ENCODE measurements around the gene RPS6KL1. TPM values are rescaled to one million over a fixed set of nuclear protein-coding genes. Genes with fewer than 3 reads are reported as not detected.

Gene RPS6KL1
- total and polyA plus RNA-seq, 9 donors, result 6.1 to 11.2 (median 7.6) TPM

GRCh38 chr14:74860899-74861733, 61.9 kb downstream of the RPS6KL1 start:
- Histone ChIP-seq H3K27me3 (ENCODE audit: control insufficient read depth, insufficient read depth, low read length) (no peaks in the 10 kb centered on the region), H3K9me3 (replicated peaks; ENCODE audit: control insufficient read depth, low read depth, low read length) (no peaks in the 10 kb centered on the region), H3K4me1 (ENCODE audit: control insufficient read depth, insufficient read depth, low read length) (no peaks in the 10 kb centered on the region), H3K4me3 (ENCODE audit: low read length) (no peak overlapping the region), H3K36me3 (ENCODE audit: control insufficient read depth, insufficient read depth, low read length) (no peaks in the 10 kb centered on the region), H3K27ac (ENCODE audit: low read length) (no peak overlapping the region)
- DNase-seq, result peak; percentile 90
- WGBS (ENCODE audit: insufficient coverage), result 15% methylated on average over 4 of the region's 7 CpGs

GRCh38 chr14:74859757-74860552, 63.1 kb downstream of the RPS6KL1 start:
- Histone ChIP-seq H3K9me3 (replicated peaks; ENCODE audit: control insufficient read depth, low read depth, low read length) (no peaks in the 10 kb centered on the region), H3K27me3 (ENCODE audit: control insufficient read depth, insufficient read depth, low read length) (no peaks in the 10 kb centered on the region), H3K36me3 (ENCODE audit: control insufficient read depth, insufficient read depth, low read length) (no peaks in the 10 kb centered on the region), H3K27ac (ENCODE audit: low read length) (no peak overlapping the region), H3K4me1 (ENCODE audit: control insufficient read depth, insufficient read depth, low read length) (no peaks in the 10 kb centered on the region), H3K4me3 (ENCODE audit: low read length) (no peak overlapping the region)
- DNase-seq, result no peak
- 74% methylated on average over 3 of the region's 10 CpGs for WGBS (ENCODE audit: insufficient coverage)

GRCh38 chr14:74858022-74858421, 65.0 kb downstream of the RPS6KL1 start:
- Histone ChIP-seq H3K27ac (ENCODE audit: low read length) (no peak overlapping the region), H3K27me3 (ENCODE audit: control insufficient read depth, insufficient read depth, low read length) (no peaks in the 10 kb centered on the region), H3K36me3 (ENCODE audit: control insufficient read depth, insufficient read depth, low read length) (no peaks in the 10 kb centered on the region), H3K9me3 (replicated peaks; ENCODE audit: control insufficient read depth, low read depth, low read length) (no peaks in the 10 kb centered on the region), H3K4me1 (ENCODE audit: control insufficient read depth, insufficient read depth, low read length) (peaks cover 8% of the 10 kb centered on the region), H3K4me3 (ENCODE audit: low read length) (no peak overlapping the region)
- no peak for DNase-seq
- WGBS (ENCODE audit: insufficient coverage), result 25% methylated on average over 1 of the region's 1 CpG

GRCh38 chr14:74856366-74856765, 66.7 kb downstream of the RPS6KL1 start:
- H3K27ac ChIP-seq (ENCODE audit: low read length), result no peak overlapping the region
- no peak overlapping the region for H3K4me3 ChIP-seq (ENCODE audit: low read length)
- no CpG with 5 or more reads among the region's 1 CpG for WGBS (ENCODE audit: insufficient coverage)
- peaks cover 8% of the 10 kb centered on the region for H3K4me1 ChIP-seq (ENCODE audit: control insufficient read depth, insufficient read depth, low read length)
- H3K36me3 ChIP-seq (ENCODE audit: control insufficient read depth, insufficient read depth, low read length), result no peaks in the 10 kb centered on the region
- no peaks in the 10 kb centered on the region for H3K27me3 ChIP-seq (ENCODE audit: control insufficient read depth, insufficient read depth, low read length)
- DNase-seq, result no peak
- no peaks in the 10 kb centered on the region for H3K9me3 ChIP-seq (replicated peaks; ENCODE audit: control insufficient read depth, low read depth, low read length)

GRCh38 chr14:74855945-74856344, 67.1 kb downstream of the RPS6KL1 start:
- peaks cover 8% of the 10 kb centered on the region for H3K4me1 ChIP-seq (ENCODE audit: control insufficient read depth, insufficient read depth, low read length)
- H3K27ac ChIP-seq (ENCODE audit: low read length), result no peak overlapping the region
- H3K4me3 ChIP-seq (ENCODE audit: low read length), result no peak overlapping the region

GRCh38 chr14:74855021-74855420, 68.0 kb downstream of the RPS6KL1 start:
- no peak overlapping the region for H3K4me3 ChIP-seq (ENCODE audit: low read length)
- peaks cover 8% of the 10 kb centered on the region for H3K4me1 ChIP-seq (ENCODE audit: control insufficient read depth, insufficient read depth, low read length)
- DNase-seq, result no peak
- H3K27me3 ChIP-seq (ENCODE audit: control insufficient read depth, insufficient read depth, low read length), result no peaks in the 10 kb centered on the region
- WGBS (ENCODE audit: insufficient coverage), result 68% methylated on average over 5 of the region's 7 CpGs
- no peak overlapping the region for H3K27ac ChIP-seq (ENCODE audit: low read length)
- no peaks in the 10 kb centered on the region for H3K9me3 ChIP-seq (replicated peaks; ENCODE audit: control insufficient read depth, low read depth, low read length)
- no peaks in the 10 kb centered on the region for H3K36me3 ChIP-seq (ENCODE audit: control insufficient read depth, insufficient read depth, low read length)

More at GRCh38 chr14:74855945-74856344, 67.1 kb downstream of the RPS6KL1 start:
- Histone ChIP-seq H3K36me3 (ENCODE audit: control insufficient read depth, insufficient read depth, low read length) (no peaks in the 10 kb centered on the region), H3K27me3 (ENCODE audit: control insufficient read depth, insufficient read depth, low read length) (no peaks in the 10 kb centered on the region), H3K9me3 (replicated peaks; ENCODE audit: control insufficient read depth, low read depth, low read length) (no peaks in the 10 kb centered on the region)
- WGBS (ENCODE audit: insufficient coverage), result 90% methylated on average over 3 of the region's 4 CpGs
- no peak for DNase-seq

Other genes with a start within 250 kb of the RPS6KL1 start
- gene AREL1, start 210.2 kb downstream of the RPS6KL1 start, total RNA-seq, result 13.9 TPM
- 10 to 100 TPM; 14.5 to 23.4 (median 18.5) TPM for gene AREL1, start 210.2 kb downstream of the RPS6KL1 start, polyA plus RNA-seq (ENCODE audit: insufficient read depth in 1 of 8, insufficient read length in 8 of 8, low replicate concordance in 1 of 8)
- gene FCF1, start 210.1 kb downstream of the RPS6KL1 start, total RNA-seq, result 21.9 TPM
- 10 to 100 TPM; 29.5 to 49.0 (median 38.6) TPM for gene FCF1, start 210.1 kb downstream of the RPS6KL1 start, polyA plus RNA-seq (ENCODE audit: insufficient read depth in 1 of 8, insufficient read length in 8 of 8, low replicate concordance in 1 of 8)
- 33.4 TPM for gene YLPM1, start 159.9 kb downstream of the RPS6KL1 start, total RNA-seq
- gene YLPM1, start 159.9 kb downstream of the RPS6KL1 start, polyA plus RNA-seq (ENCODE audit: insufficient read depth in 1 of 8, insufficient read length in 8 of 8, low replicate concordance in 1 of 8), result 10 to 100 TPM; 38.1 to 63.9 (median 48.1) TPM
- gene PROX2, start 47.1 kb downstream of the RPS6KL1 start, total RNA-seq, result not detected
- 1 to 10 TPM in 1 of 8 donors, under 1 TPM in 7; 0.06 to 1.1 (median 0.34) TPM for gene PROX2, start 47.1 kb downstream of the RPS6KL1 start, polyA plus RNA-seq (ENCODE audit: insufficient read depth in 1 of 8, insufficient read length in 8 of 8, low replicate concordance in 1 of 8)
- gene DLST, start 41.3 kb downstream of the RPS6KL1 start, total RNA-seq, result 38.6 TPM
- 10 to 100 TPM; 61.9 to 76.2 (median 65.9) TPM for gene DLST, start 41.3 kb downstream of the RPS6KL1 start, polyA plus RNA-seq (ENCODE audit: insufficient read depth in 1 of 8, insufficient read length in 8 of 8, low replicate concordance in 1 of 8)
- gene PGF, start 32.3 kb upstream of the RPS6KL1 start, total RNA-seq, result 30.2 TPM
- gene PGF, start 32.3 kb upstream of the RPS6KL1 start, polyA plus RNA-seq (ENCODE audit: insufficient read depth in 1 of 8, insufficient read length in 8 of 8, low replicate concordance in 1 of 8), result 10 to 100 TPM; 27.0 to 47.0 (median 33.1) TPM
- 45.2 TPM for gene EIF2B2, start 79.7 kb upstream of the RPS6KL1 start, total RNA-seq
- 10 to 100 TPM; 45.7 to 59.8 (median 53.4) TPM for gene EIF2B2, start 79.7 kb upstream of the RPS6KL1 start, polyA plus RNA-seq (ENCODE audit: insufficient read depth in 1 of 8, insufficient read length in 8 of 8, low replicate concordance in 1 of 8)
- 40.9 TPM for gene MLH3, start 128.2 kb upstream of the RPS6KL1 start, total RNA-seq
- 10 to 100 TPM; 18.4 to 24.1 (median 19.9) TPM for gene MLH3, start 128.2 kb upstream of the RPS6KL1 start, polyA plus RNA-seq (ENCODE audit: insufficient read depth in 1 of 8, insufficient read length in 8 of 8, low replicate concordance in 1 of 8)
- 13.2 TPM for gene ACYP1, start 140.8 kb upstream of the RPS6KL1 start, total RNA-seq
- 10 to 100 TPM; 13.0 to 24.6 (median 15.7) TPM for gene ACYP1, start 140.8 kb upstream of the RPS6KL1 start, polyA plus RNA-seq (ENCODE audit: insufficient read depth in 1 of 8, insufficient read length in 8 of 8, low replicate concordance in 1 of 8)
- gene ZC2HC1C, start 146.4 kb upstream of the RPS6KL1 start, total RNA-seq, result 0.53 TPM
- gene ZC2HC1C, start 146.4 kb upstream of the RPS6KL1 start, polyA plus RNA-seq (ENCODE audit: insufficient read depth in 1 of 8, insufficient read length in 8 of 8, low replicate concordance in 1 of 8), result 1 to 10 TPM in 6 of 8 donors, under 1 TPM in 2; 0.65 to 2.6 (median 1.5) TPM
- gene NEK9, start 203.8 kb upstream of the RPS6KL1 start, total RNA-seq, result 34.4 TPM
- 10 to 100 TPM; 70.5 to 99.7 (median 83.9) TPM for gene NEK9, start 203.8 kb upstream of the RPS6KL1 start, polyA plus RNA-seq (ENCODE audit: insufficient read depth in 1 of 8, insufficient read length in 8 of 8, low replicate concordance in 1 of 8)